Ammon's horn (tissue), 1 donor: Measurements from ENCODE around the gene PLEK2.
"Not testable (repeated sequence)": the region's sequence is repeated elsewhere in the genome, so short reads cannot be mapped to it uniquely, and the experiment has no call there.

Experiments
- DNase-seq: peaks from one replicate; pipeline ENCODE4 v3.0.0-alpha.2; 2016; ENCODE audit warnings: low spot score

PLEK2 gene

DNA sequence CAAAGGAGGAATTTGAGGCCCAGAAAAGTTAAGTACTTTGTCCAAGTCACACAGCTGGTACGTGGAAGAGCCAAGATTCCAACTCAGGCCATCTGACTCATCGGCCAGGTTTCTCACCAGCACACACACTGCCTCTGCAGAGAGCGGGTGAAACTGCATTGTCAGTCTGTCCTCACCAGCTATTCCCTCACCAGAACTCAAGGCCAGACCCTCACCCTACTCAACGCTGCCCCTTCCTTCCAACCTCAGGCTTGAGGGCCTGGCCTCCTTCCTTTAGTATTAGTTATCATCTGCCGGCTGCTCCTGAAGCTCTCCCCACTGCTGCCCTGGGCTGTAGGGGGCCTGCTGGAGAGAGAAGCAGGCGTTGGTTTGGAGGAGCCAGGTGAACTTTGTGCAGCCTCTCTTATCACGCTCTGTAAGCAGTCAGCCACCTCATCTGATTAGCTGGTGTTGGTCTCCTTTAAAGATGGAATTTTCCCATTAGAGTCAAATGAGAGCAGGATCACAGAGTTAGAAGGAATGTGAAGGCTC lies 16.6 kb upstream of the PLEK2 start:
- DNase-seq: no peak

DNA sequence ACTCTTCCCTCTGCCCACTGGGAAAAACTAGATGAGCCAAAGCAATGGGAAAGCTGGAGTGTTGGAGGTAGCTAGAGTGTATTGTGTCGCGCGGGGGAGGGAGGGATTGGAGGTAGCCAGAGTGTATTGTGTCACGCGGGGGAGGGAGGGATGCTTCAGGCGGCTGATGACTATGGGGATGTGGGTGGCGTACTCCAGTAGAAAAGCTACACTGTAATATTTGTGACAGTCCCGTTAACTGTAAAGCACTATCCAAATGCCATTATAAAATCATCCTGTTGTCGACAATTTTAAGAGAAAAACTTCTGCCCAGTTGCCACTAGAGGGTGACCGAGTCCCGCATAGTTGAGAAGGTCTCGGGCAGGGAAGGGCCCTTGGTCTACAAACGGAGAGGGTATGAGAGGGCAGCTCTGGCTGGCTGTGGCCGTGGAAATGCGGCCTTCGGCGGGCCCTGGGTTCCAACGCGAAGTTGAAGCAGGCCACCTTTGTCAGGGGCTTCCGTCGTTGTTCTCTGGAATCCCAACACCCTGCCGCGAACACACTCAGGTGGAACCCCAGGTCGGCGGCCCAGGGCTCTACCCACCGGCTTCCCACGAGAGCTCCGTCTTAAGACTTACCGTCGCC lies 15.1 kb upstream of the PLEK2 start:
- peak; percentile 93 for DNase-seq

DNA sequence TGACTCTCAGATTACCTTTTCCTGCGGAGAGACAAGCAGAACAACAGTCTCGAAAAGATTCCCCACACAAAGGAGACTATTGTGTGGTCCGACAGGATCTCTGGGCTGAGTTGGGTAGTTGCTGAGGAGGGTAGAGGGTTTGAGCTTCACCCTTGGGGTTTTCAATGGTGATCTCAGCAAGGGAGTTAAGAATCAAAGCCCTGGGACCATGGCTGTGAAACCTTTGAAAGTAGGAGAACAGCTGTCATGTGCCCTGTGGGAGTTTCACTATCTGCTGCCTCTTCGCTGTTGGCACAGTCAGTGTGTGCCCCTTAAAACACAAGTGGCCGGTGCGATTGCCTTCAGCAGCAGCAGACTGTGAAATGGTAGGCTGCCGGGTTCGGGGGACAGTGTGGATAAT lies 14.2 kb upstream of the PLEK2 start:
- no peak for DNase-seq

GRCh38 chr14:67425608-67426007 lies 13.6 kb upstream of the PLEK2 start:
- no peak for DNase-seq

- no peak for DNase-seq
Observed at GRCh38 chr14:67424539-67424938, 12.6 kb upstream of the PLEK2 start.

GRCh38 chr14:67423424-67423823 lies 11.5 kb upstream of the PLEK2 start:
- DNase-seq: no peak

DNA sequence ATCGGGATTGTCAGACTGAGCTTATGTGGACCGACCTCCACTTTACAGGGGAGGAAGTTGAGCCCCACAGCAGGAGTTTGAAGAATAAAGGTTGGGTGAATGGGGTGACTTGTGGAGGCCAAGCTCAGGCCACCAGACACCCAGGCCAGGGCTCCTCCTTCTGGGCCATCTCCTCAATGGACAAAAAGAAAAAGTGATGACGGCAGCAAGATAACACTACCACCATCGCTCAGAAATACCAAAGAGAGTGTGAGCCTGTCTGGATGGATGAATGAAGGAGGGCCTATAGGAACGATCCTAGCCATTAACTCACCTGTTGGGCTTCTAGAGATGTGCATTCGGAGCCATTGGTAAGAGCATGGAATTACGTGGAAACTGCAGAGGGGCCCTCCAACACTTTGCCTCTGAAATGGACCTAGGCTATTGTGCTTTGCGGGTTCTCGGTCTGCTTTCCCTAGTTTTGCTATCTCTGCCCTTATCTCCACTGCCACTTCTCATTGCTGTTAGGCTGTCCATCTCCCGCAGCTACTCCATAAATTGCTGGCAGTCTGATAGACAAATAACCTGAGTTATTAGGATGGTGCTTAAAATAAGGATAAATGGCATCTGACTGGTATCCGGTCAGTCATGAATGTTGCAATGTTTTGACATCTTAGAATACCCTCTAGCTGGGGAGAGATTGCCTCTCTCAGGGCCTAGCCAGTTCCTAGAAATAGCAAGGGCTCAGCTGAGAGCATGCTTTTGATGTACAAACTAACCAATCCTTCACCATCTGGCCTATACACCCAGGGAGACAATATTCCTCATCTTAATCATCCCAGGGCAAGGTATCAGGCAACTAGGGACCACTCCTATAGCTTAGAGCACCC lies 9.6 kb upstream of the PLEK2 start:
- no peak for DNase-seq

- DNase-seq: no peak
Observed at GRCh38 chr14:67420102-67420739, 8.3 kb upstream of the PLEK2 start.

- DNase-seq: no peak
Observed at GRCh38 chr14:67418401-67419191, 6.6 kb upstream of the PLEK2 start.

DNA sequence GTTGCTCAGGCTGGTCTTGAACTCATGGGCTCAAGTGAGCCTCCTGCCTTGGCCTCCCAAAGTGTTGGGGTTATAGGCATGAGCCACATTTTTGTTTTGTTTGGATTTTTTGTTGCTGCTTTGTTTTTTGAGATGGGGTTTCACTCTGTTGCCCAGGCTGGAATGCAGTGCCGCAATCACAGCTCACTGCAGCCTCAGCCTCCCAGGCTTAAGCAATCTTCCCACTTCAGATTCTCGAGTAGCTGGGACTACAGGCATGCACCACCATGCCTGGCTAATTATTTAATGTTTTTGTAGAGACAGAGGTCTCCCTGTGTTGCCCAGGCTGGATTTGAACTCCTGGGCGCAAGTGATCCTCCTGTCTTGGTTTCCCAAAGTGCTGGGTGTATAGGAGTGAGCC lies 5.7 kb upstream of the PLEK2 start:
- no peak for DNase-seq

DNA sequence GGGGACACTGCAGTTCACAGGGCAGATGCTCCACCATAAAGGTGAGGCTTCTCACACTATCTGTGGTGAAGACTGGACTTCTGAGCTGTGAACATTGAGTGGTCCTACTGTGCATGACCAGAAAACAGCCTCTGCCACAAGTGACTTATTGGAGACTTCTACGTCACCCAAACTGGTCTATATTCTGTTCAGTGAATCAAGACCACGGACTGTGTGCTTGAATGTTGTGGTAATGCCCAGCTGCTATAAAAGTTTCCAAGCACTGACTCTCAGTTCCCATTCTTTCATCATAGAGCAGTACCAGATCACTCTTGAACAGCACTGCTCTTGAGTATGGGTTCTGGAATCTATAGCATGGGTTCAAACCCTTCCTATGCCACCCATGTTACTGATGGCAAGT lies 4.8 kb upstream of the PLEK2 start:
- DNase-seq: no peak

GRCh38 chr14:67416085-67416484 lies 4.1 kb upstream of the PLEK2 start:
- no peak for DNase-seq

DNA sequence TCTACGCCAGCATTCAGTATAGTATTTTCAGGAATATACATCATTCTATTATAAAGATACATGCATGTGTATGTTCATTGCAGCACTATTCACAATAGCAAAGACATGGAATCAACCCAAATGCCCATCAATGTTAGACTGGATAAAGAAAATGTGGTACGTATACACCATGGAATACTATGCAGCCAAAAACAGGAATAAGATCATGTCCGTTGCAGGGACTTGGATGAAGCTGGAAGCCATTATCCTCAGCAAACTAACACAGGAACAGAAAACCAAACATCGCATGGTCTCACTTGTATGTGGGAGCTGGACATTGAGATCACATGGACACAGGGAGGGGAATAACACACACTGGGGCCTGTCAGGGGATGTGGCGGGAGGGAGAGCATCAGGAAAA lies 3.6 kb upstream of the PLEK2 start:
- not testable (repeated sequence) for DNase-seq

DNA sequence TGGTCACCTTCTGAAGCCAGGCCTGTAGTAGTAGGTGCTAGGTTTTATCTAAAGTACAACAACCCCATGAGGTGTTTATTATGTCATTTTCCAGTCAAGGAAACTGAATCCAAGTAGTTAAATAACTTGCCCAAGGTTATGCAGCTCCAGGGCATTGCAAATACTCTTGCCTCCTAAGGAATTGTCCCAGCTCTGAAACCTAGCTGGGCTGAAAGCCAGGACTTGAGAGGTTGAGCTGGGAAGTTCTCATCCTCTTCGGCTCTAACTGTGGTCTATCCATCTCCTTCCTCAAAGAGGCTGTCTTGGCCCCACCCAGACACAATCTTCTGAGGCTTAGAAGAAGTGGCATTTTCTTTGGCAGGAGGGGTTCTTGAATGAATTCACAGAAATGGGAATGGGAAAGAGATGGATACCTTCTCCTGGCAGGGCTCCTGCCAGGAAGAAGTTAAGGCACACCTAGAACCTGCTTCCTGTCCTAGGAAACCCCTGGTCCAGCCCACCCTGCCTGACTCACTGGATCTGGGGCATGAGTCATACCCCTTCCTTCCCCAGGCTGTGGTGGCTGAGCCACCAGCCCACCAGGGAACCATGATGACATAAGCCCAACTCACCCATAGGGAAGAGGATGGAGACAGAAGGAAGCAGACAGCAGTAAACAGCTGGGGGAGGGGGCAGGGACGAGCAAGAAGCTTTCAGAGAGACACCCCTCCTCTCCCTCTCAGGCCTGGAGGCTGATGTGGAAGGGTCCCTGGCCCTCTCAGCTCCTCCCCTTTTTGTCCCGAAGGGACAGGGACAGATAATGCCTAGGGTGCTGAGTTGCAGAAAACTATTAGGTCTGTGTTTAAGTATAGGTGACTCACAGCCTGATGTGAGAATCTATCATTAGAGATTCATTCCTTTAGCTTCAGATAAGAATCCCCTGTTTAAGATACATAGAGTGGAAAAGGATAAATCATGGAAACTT lies 2.1 kb upstream of the PLEK2 start:
- DNase-seq: no peak

DNA sequence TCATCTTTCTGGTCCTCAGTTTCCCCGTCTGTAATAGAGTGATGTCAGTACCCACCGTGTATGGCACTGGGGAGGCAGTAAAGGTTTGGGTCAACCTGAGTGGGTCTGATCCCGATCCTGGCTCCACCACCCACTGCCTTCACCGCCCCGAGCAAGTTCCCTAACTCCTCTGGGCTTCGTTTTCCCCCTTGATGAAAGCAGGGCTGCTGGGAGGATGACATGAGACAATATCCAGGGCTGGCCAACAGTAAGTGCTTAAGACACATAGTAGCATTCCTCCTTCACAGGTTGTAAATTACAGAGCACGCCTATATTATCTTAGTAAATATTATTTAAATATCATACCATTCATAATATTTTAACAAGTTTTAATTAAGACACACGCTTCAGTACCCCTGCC lies 595 bp downstream of the PLEK2 start:
- no peak for DNase-seq

DNA sequence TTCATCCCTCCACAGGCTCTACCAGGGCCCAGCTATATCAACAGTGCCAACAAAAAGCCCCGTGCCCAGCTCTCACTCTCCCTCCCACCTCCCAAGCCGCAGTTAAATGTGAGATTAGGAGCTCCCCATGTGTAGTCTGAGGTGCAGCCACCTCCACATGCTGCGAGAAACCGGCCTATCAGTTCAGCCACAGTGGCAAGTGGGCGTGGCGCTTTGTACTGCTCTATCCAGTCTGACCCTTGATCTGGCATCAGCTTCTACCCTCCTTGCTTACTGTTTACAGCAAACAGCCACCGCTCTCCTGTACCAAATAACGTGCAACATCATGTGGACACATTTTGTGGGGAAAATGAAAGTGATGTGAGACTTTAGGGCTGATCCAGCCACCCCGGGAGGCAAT lies 1.7 kb downstream of the PLEK2 start:
- DNase-seq: no peak

DNA sequence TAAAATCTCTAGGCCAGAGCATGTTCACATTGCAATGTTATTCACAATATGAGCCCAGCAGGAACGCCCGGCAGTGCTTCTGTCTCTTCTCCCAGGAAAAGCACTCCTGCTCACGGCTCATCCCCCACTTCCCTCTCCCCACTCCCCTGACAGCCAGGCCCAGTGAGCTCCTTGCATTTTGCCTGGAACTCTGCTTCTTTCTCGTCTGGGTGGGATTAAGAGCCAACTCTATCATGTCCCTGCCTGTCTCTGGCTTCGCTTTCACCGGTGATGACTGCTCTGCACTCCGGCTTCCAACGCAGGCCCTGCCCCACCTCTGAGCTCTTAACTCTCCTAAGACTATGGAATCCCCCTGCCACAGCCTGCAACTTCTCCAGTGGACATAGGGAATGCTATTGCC lies 2.5 kb downstream of the PLEK2 start:
- DNase-seq: no peak

GRCh38 chr14:67408122-67408801 lies 3.7 kb downstream of the PLEK2 start:
- not testable (repeated sequence) for DNase-seq

- DNase-seq: no peak
Observed at GRCh38 chr14:67405771-67406170, 6.2 kb downstream of the PLEK2 start.

- DNase-seq: no peak
Observed at GRCh38 chr14:67400434-67400833, 11.5 kb downstream of the PLEK2 start.
